ENCODE data around the gene ZNF429. TPM values are rescaled to one million over a fixed set of nuclear protein-coding genes. Genes with fewer than 3 reads are reported as not detected.
A peak's percentile ranks its signal among the peaks of the same experiment; 100 is the strongest.

Gene ZNF429
- total and polyA plus RNA-seq, 2 donors from 2014 or later: 8.3 to 21.3 TPM

DNA sequence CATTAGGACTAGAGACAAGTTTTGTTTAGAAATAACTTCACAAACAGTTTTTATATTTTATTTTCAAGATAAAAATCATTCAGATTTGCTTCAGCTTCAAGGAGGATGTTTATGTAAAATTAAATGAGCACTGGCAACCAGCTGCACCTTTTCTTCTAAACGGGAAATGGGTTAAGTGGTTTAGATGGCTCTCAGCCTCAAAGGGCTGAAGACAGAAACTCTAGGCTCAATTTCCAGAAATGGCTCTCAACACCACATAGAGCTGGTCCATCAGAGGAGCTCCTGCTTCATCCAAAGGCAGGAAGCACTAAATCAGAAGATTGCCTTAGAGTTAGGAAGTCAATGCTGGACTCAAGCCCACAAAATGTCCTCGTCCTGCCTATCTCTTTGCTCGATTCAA lies 74.7 kb downstream of the ZNF429 start:
- Histone ChIP-seq H3K9me3 (ENCODE audit: control insufficient read depth in 2 of 3, insufficient read depth in 1 of 3, low read length in 3 of 3) (peaks cover 0 to 5% (median 3%) of the 10 kb centered on the region in 3 donors), H3K27me3 (ENCODE audit: control insufficient read depth, insufficient read depth, low read length) (no peaks in the 10 kb centered on the region), H3K27ac (ENCODE audit: low read depth in 2 of 2, low read length in 2 of 2) (no peak overlapping the region), H3K4me1 (ENCODE audit: control insufficient read depth in 2 of 3, insufficient read depth in 2 of 3, low read depth in 1 of 3, low read length in 3 of 3) (no peaks in the 10 kb centered on the region), H3K36me3 (ENCODE audit: control insufficient read depth in 2 of 3, insufficient read depth in 3 of 3, low read length in 3 of 3) (no peaks in the 10 kb centered on the region), H3K9ac (ENCODE audit: low read length in 3 of 3) (no peak overlapping the region), H3K4me3 (ENCODE audit: low read length in 3 of 3) (no peak overlapping the region)
- peak in 1 of 5 donors; percentile 7 for DNase-seq
- intact Hi-C loops (cut with DNase I): no loop called here
- TF ChIP-seq, protein P1, sequence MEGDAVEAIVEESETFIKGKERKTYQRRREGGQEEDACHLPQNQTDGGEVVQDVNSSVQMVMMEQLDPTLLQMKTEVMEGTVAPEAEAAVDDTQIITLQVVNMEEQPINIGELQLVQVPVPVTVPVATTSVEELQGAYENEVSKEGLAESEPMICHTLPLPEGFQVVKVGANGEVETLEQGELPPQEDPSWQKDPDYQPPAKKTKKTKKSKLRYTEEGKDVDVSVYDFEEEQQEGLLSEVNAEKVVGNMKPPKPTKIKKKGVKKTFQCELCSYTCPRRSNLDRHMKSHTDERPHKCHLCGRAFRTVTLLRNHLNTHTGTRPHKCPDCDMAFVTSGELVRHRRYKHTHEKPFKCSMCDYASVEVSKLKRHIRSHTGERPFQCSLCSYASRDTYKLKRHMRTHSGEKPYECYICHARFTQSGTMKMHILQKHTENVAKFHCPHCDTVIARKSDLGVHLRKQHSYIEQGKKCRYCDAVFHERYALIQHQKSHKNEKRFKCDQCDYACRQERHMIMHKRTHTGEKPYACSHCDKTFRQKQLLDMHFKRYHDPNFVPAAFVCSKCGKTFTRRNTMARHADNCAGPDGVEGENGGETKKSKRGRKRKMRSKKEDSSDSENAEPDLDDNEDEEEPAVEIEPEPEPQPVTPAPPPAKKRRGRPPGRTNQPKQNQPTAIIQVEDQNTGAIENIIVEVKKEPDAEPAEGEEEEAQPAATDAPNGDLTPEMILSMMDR (IDR thresholded peaks at IDR 0.05; ENCODE audit: borderline replicate concordance, extremely low read depth, insufficient read depth): no peak
- no peak for FAIRE-seq

DNA sequence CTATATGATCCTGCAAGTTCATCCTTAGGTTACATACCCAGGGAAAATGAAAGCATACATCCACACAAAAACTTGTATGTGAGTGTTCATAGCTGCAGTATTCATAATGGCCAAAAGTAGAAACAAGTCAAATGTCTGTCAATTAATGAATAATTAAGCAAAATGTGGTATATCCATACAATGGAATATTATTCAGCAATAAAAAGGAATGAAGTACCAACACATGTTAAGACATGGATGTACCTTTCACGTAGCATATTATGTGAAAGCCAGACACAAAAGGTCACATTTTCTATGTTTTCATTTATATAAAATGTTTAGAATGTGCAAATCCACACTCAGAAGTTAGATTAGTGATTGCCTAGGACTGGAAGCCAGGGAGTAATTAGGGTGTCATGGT lies 75.4 kb downstream of the ZNF429 start:
- H3K36me3 ChIP-seq (ENCODE audit: control insufficient read depth in 2 of 3, insufficient read depth in 3 of 3, low read length in 3 of 3): no peaks in the 10 kb centered on the region
- H3K9ac ChIP-seq (ENCODE audit: low read length in 3 of 3): no peak overlapping the region
- DNase-seq (no peak), FAIRE-seq (no peak)
- TF ChIP-seq, protein P1 (IDR thresholded peaks at IDR 0.05; ENCODE audit: borderline replicate concordance, extremely low read depth, insufficient read depth): no peak
- no peaks in the 10 kb centered on the region for H3K27me3 ChIP-seq (ENCODE audit: control insufficient read depth, insufficient read depth, low read length)
- no peak overlapping the region for H3K4me3 ChIP-seq (ENCODE audit: low read length in 3 of 3)
- intact Hi-C loops (cut with DNase I): no loop called here
- no peak overlapping the region for H3K27ac ChIP-seq (ENCODE audit: low read depth in 2 of 2, low read length in 2 of 2)
- peaks cover 0 to 5% (median 4%) of the 10 kb centered on the region in 3 donors for H3K9me3 ChIP-seq (ENCODE audit: control insufficient read depth in 2 of 3, insufficient read depth in 1 of 3, low read length in 3 of 3)
- peaks cover 0 to 3% (median 0%) of the 10 kb centered on the region in 3 donors for H3K4me1 ChIP-seq (ENCODE audit: control insufficient read depth in 2 of 3, insufficient read depth in 2 of 3, low read depth in 1 of 3, low read length in 3 of 3)

DNA sequence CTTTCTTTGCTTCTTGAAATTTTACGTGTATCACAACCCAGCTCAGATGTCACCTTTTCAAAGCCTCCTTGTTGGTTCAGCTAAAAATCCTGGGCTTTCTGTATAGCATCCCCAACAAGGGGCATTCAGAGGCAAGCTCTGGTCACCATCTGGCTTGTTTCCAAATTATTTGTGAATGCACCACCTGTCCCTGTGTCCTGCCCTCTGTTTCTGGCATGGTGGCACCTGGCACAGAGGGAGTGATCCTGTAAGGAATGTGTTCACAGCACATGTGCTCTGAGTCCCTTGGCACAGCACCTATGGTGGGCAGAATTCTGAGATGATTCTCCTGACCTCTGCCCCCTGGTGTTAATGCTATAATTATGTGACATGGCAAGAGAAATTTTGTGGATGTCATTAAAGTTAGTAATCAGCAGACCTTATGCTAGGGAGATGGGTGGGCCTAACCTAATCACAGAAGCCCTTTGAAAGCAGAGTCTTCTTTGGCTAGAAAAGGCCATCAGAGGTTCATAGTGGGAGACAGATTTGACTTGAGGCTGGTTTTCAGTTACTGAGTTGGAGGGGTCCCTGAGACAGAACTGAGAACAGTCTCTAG lies 76.3 kb downstream of the ZNF429 start:
- Histone ChIP-seq H3K4me1 (ENCODE audit: control insufficient read depth in 2 of 3, insufficient read depth in 2 of 3, low read depth in 1 of 3, low read length in 3 of 3) (peaks cover 0 to 3% (median 0%) of the 10 kb centered on the region in 3 donors), H3K27me3 (ENCODE audit: control insufficient read depth, insufficient read depth, low read length) (no peaks in the 10 kb centered on the region), H3K9ac (ENCODE audit: low read length in 3 of 3) (no peak overlapping the region), H3K4me3 (ENCODE audit: low read length in 3 of 3) (no peak overlapping the region), H3K27ac (ENCODE audit: low read depth in 2 of 2, low read length in 2 of 2) (no peak overlapping the region), H3K9me3 (ENCODE audit: control insufficient read depth in 2 of 3, insufficient read depth in 1 of 3, low read length in 3 of 3) (peaks cover 0 to 5% (median 4%) of the 10 kb centered on the region in 3 donors), H3K36me3 (ENCODE audit: control insufficient read depth in 2 of 3, insufficient read depth in 3 of 3, low read length in 3 of 3) (no peaks in the 10 kb centered on the region)
- intact Hi-C loops (cut with DNase I): no loop called here
- DNase-seq: no peak
- FAIRE-seq: no peak
- TF ChIP-seq, protein P1 (IDR thresholded peaks at IDR 0.05; ENCODE audit: borderline replicate concordance, extremely low read depth, insufficient read depth): no peak

DNA sequence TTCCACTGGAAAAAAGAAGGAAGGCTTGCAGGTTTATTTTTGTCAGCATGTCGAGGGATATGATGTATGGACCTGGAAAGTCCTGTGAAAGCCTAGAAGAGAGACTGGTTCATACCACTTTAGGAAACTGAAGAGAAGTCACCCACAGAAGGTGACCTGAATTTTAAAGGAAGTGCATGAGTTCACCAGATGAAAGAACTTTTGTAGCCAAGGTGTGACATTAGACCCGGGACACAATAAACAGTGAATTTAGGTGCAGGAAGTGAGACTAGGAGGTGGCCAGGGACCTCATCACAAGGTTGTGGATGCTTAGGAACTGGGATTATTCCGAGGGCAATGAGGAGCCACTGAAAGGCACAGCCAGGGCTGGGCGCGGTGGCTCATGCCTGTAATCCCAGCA lies 79.1 kb downstream of the ZNF429 start:
- peaks cover 0 to 5% (median 4%) of the 10 kb centered on the region in 3 donors for H3K9me3 ChIP-seq (ENCODE audit: control insufficient read depth in 2 of 3, insufficient read depth in 1 of 3, low read length in 3 of 3)
- no peak for FAIRE-seq
- no peak overlapping the region for H3K27ac ChIP-seq (ENCODE audit: low read depth in 2 of 2, low read length in 2 of 2)
- intact Hi-C loops (cut with DNase I): no loop called here
- H3K4me3 ChIP-seq (ENCODE audit: low read length in 3 of 3): no peak overlapping the region
- DNase-seq: no peak
- TF ChIP-seq, protein P1 (IDR thresholded peaks at IDR 0.05; ENCODE audit: borderline replicate concordance, extremely low read depth, insufficient read depth): no peak
- no peaks in the 10 kb centered on the region for H3K36me3 ChIP-seq (ENCODE audit: control insufficient read depth in 2 of 3, insufficient read depth in 3 of 3, low read length in 3 of 3)
- no peaks in the 10 kb centered on the region for H3K27me3 ChIP-seq (ENCODE audit: control insufficient read depth, insufficient read depth, low read length)
- peaks cover 0 to 3% (median 0%) of the 10 kb centered on the region in 3 donors for H3K4me1 ChIP-seq (ENCODE audit: control insufficient read depth in 2 of 3, insufficient read depth in 2 of 3, low read depth in 1 of 3, low read length in 3 of 3)
- H3K9ac ChIP-seq (ENCODE audit: low read length in 3 of 3): no peak overlapping the region

All from kidney (tissue), 14 donors.